Uterus (tissue), 4 donors: ENCODE data around the gene ANKFN1. TPM values are rescaled to one million over a fixed set of nuclear protein-coding genes. Genes with fewer than 3 reads are reported as not detected.

ENCODE experiments used
- DNase-seq, 2 donors: peaks; one replicate each; pipeline ENCODE4 v3.0.0-alpha.2; 2019 to 2020
- H3K27ac ChIP-seq, 2 donors: fragments of 200-600 bp; sonication (generic); 1 replicate in 1 of 2; 2 replicates in 1 of 2; pipeline ENCODE4 v1.5.1; 2016 to 2018
- H3K27me3 ChIP-seq, 2 donors: fragments of 200-600 bp; sonication (generic); one replicate each; pipeline ENCODE4 v1.5.1; 2018 to 2019; ENCODE audit warnings: control low read depth in 1 of 2
- H3K36me3 ChIP-seq, 2 donors: fragments of 200-600 bp; sonication (generic); one replicate each; pipeline ENCODE4 v1.5.1; 2019; ENCODE audit warnings: control low read depth in 1 of 2
- H3K4me1 ChIP-seq, 2 donors: fragments of 200-600 bp; sonication (generic); one replicate each; pipeline ENCODE4 v1.5.1; 2018 to 2019; ENCODE audit warnings: control low read depth in 1 of 2
- H3K4me3 ChIP-seq, 2 donors: fragments of 200-600 bp; sonication (generic); 1 replicate in 1 of 2; 2 replicates in 1 of 2; pipeline ENCODE4 v1.5.1; 2018 to 2019; ENCODE audit warnings: mild to moderate bottlenecking in 1 of 2
- H3K9me3 ChIP-seq, 2 donors: fragments of 200-600 bp; sonication (generic); one replicate each; pipeline ENCODE4 v1.5.1; 2019; ENCODE audit warnings: control low read depth in 1 of 2
- CTCF ChIP-seq, 4 experiments: fragments of 200-600 bp in 2 of 4; fragments of 450-650 bp in 2 of 4; sonication (generic) in 2 of 4; IDR thresholded peaks; one replicate each; pipeline ENCODE4 v1.5.1; 2016 to 2019; ENCODE audit warnings: antibody characterized with exemption in 4 of 4, mild to moderate bottlenecking in 2 of 4, moderate library complexity in 1 of 4
- POLR2A ChIP-seq, 2 donors: fragments of 450-650 bp; IDR thresholded peaks; one replicate each; pipeline ENCODE4 v1.6.1; 2016; ENCODE audit warnings: antibody characterized with exemption in 2 of 2, mild to moderate bottlenecking in 1 of 2, moderate library complexity in 1 of 2
- intact Hi-C: fragments of 100-400 bp; cut with DNase I; formaldehyde crosslinking; loops from one replicate; pipeline ENCODE4 v1.15.1; 2023; ENCODE audit warnings: low total_unique reads
- total RNA-seq, 4 donors: library from RNA; depleted of rRNA in 3 of 4; stranded (reverse); fragments of >200 nt in 3 of 4; gene quantifications; one replicate each; pipeline versions ENCODE4 v1.1.0 to v1.2.4, GENCODE V29; 2014 to 2023
- donor health status: DM: yes; HTN: yes; CAD: no.

Gene ANKFN1
- total RNA-seq, 4 donors from 2014 or later, result 0.27 to 2.6 TPM; not detected in 2

- Histone ChIP-seq H3K36me3 (no peaks in the 10 kb centered on the region), H3K27me3 (no peaks in the 10 kb centered on the region), H3K27ac (no peak overlapping the region), H3K4me1 (no peaks in the 10 kb centered on the region), H3K9me3 (no peaks in the 10 kb centered on the region), H3K4me3 (no peak overlapping the region)
- TF ChIP-seq CTCF (IDR thresholded peaks at IDR 0.05) (no peak), POLR2A (IDR thresholded peaks at IDR 0.05) (no peak)
- intact Hi-C loops, result no loop called here
- no peak for DNase-seq
Observed at GRCh38 chr17:56157845-56158244, 4.6 kb downstream of the ANKFN1 start.

- intact Hi-C loops, result no loop called here
- TF ChIP-seq CTCF (IDR thresholded peaks at IDR 0.05), result no peak
- TF ChIP-seq POLR2A (IDR thresholded peaks at IDR 0.05), result no peak
- no peaks in the 10 kb centered on the region for H3K36me3 ChIP-seq
- no peak overlapping the region for H3K27ac ChIP-seq
- H3K27me3 ChIP-seq, result no peaks in the 10 kb centered on the region
- no peaks in the 10 kb centered on the region for H3K4me1 ChIP-seq
- no peak for DNase-seq
- no peak overlapping the region for H3K4me3 ChIP-seq
- H3K9me3 ChIP-seq, result no peaks in the 10 kb centered on the region
Observed at GRCh38 chr17:56158344-56158743, 5.1 kb downstream of the ANKFN1 start.

- DNase-seq, result no peak
- Histone ChIP-seq H3K36me3 (no peaks in the 10 kb centered on the region), H3K4me3 (no peak overlapping the region), H3K27me3 (no peaks in the 10 kb centered on the region), H3K9me3 (no peaks in the 10 kb centered on the region), H3K4me1 (no peaks in the 10 kb centered on the region), H3K27ac (no peak overlapping the region)
- intact Hi-C loops, result no loop called here
- TF ChIP-seq CTCF (IDR thresholded peaks at IDR 0.05) (no peak), POLR2A (IDR thresholded peaks at IDR 0.05) (no peak)
Observed at GRCh38 chr17:56158915-56159825, 5.9 kb downstream of the ANKFN1 start.

GRCh38 chr17:56159826-56160380 lies 6.6 kb downstream of the ANKFN1 start:
- Histone ChIP-seq H3K27ac (no peak overlapping the region), H3K36me3 (no peaks in the 10 kb centered on the region), H3K4me1 (no peaks in the 10 kb centered on the region), H3K9me3 (no peaks in the 10 kb centered on the region), H3K4me3 (no peak overlapping the region), H3K27me3 (no peaks in the 10 kb centered on the region)
- no peak for DNase-seq
- intact Hi-C loops, result no loop called here
- no peak for TF ChIP-seq POLR2A (IDR thresholded peaks at IDR 0.05)

- H3K36me3 ChIP-seq, result no peaks in the 10 kb centered on the region
Observed at GRCh38 chr17:56160422-56160821, 7.1 kb downstream of the ANKFN1 start.

More at GRCh38 chr17:56160422-56160821, 7.1 kb downstream of the ANKFN1 start:
- intact Hi-C loops, result no loop called here
- Histone ChIP-seq H3K4me3 (no peak overlapping the region), H3K27me3 (no peaks in the 10 kb centered on the region), H3K27ac (no peak overlapping the region), H3K9me3 (no peaks in the 10 kb centered on the region), H3K4me1 (no peaks in the 10 kb centered on the region)
- TF ChIP-seq POLR2A (IDR thresholded peaks at IDR 0.05), result no peak
- no peak for TF ChIP-seq CTCF (IDR thresholded peaks at IDR 0.05)
- no peak for DNase-seq
